Stimulated activated effector memory CD8-positive, alpha-beta T cell treated with anti-CD3 and anti-CD28 coated beads, Interleukin-12 subunit alpha, Interleukin-12 subunit beta, amount 100 ng/mL, for 72 hours (primary cell): Measurements from ENCODE around the gene TTC39B.
A peak's percentile ranks its signal among the peaks of the same experiment; 100 is the strongest.
"Not testable (repeated sequence)": the region's sequence is repeated elsewhere in the genome, so short reads cannot be mapped to it uniquely, and the experiment has no call there.

Experiments used
- ATAC-seq: fragments of 150-1000 bp; cut with Tn5 transposase; 2 replicates; pipeline ENCODE4 v1.10.0; 2021
- DNase-seq, 2 donors: peaks; one replicate each; pipeline ENCODE4 v3.0.0; 2021 to 2022; ENCODE audit warnings: low spot score in 2 of 2
- H3K27ac Mint-ChIP-seq: one replicate; pipeline ENCODE4 v1.8.0; 2022; ENCODE audit warnings: mild to moderate bottlenecking, mixed read lengths
- H3K36me3 Mint-ChIP-seq: one replicate; pipeline ENCODE4 v1.8.0; 2022; ENCODE audit warnings: mild to moderate bottlenecking, mixed read lengths
- H3K4me1 Mint-ChIP-seq: one replicate; pipeline ENCODE4 v1.8.0; 2022; ENCODE audit warnings: mixed read lengths
- H3K4me3 Mint-ChIP-seq: one replicate; pipeline ENCODE4 v1.8.0; 2022; ENCODE audit warnings: mild to moderate bottlenecking, mixed read lengths
- H3K9me3 Mint-ChIP-seq: one replicate; pipeline ENCODE4 v1.8.0; 2022; ENCODE audit warnings: mixed read lengths

The TTC39B gene

DNA sequence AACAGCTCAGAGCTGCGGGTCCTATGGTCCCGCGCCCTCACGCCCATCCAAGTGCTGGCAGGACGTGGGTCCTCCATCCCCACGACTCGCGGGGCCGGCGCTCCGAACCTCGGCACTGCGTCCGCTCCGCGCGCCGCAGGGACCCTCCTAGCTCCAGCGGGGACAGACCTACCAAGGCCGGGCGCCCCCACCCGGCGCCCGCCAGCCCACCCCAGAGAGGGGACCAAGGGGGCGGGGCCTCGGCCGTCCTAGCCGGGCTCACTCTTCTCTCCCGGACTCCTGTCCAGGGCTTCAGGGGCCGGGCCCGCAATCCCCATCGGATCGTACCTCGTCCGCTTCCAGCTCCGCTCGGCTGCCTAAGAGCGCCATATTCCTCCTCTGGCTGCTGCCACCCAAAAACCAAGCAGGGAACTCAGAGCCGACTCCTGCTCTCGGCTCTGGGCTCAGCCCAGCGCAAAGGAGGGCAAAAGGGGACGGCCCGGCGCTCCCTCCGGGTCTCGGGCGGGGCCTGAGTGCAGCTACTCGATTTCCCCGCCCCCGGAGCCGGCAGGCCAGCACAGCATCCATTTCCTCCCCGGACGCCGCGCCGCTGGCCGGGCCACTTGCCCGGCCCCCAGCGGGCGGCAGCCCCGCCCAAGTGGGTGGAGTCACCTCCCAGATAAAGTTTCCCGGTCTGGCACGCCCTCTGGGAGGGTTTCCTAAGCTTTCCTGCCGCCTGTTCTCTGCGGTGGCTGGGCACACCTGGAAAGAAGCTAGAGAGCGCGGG, at the start of gene TTC39B:
TSS of gene TTC39B (minus strand) at position 460 of the 766 bp plus-strand sequence. CDS start at position 369, 91 bp downstream.
- peaks cover 14% of the 10 kb centered on the region for H3K36me3 Mint-ChIP-seq
- H3K4me1 Mint-ChIP-seq: peaks cover 49% of the 10 kb centered on the region
- H3K4me3 Mint-ChIP-seq: peak within 1 kb of the TSS; percentile 95
- no peaks in the 10 kb centered on the region for H3K9me3 Mint-ChIP-seq
- peak within 1 kb of the TSS; percentile 96 for H3K27ac Mint-ChIP-seq
- DNase-seq (peak; percentile 80 to 90), ATAC-seq (peak; percentile 93)

DNA sequence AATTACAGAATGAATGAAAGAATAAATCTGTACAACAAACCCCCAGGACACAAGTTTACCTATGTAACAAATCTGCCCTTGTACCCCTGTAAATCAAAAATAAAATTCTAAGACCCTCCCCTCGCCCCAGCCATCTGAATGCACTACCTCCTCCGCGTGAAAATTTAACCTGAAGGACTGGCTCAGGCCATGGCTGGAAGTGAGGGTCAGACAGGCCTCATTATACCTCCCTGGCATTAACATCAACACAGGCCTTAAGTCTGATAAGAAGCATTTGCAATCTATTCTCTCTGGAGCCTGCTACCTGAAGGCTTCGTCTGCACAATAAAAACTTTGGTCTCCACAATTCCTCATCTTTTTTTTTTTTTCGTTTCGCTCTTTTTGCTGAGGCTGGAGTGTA, 48.7 kb upstream of the TTC39B start:
- Mint-ChIP-seq H3K27ac (no peak overlapping the region), H3K4me1 (no peaks in the 10 kb centered on the region), H3K36me3 (no peaks in the 10 kb centered on the region), H3K9me3 (no peaks in the 10 kb centered on the region), H3K4me3 (no peak overlapping the region)
- DNase-seq (no peak), ATAC-seq (no peak)

DNA sequence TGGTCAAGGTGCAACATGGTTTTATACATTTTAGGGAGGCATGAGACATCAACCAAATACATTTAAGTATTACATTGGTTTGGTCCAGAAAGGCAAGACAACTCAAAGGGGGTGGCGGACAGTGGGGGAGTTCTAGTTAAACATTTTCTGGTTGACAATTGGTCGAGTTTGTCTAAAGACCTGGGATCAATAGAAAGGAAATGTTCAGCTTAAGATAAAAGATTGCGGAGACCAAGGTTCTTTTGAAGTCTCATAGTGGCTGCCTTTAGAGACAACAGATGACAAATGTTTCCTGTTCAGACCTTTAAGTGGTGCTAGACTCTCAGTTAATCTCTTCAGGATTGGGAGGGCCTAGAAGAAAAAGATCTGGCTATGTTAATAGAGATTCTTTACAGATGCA, 47.7 kb upstream of the TTC39B start:
- ATAC-seq: no peak
- Mint-ChIP-seq H3K4me1 (no peaks in the 10 kb centered on the region), H3K36me3 (no peaks in the 10 kb centered on the region), H3K4me3 (no peak overlapping the region), H3K9me3 (no peaks in the 10 kb centered on the region), H3K27ac (no peak overlapping the region)
- no peak for DNase-seq

DNA sequence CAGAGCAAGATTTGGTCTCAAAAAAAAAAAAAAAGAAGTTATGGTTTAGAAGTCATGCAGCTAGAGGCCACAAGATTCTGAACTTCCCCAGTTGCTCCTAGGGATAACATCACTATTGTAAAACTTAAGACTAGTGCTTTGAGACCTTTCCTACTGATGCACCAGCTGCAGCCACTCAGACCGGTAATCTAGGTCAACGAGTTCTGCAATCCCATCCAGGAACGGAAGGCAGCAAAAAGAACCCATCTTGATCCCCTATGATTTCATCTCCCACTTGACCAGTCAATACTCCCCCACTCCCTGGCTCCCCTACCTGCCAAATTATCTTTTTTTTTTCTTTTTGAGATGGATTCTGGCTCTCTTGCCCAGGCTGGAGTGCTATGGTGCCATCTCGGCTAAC, 46.9 kb upstream of the TTC39B start:
- H3K4me1 Mint-ChIP-seq: no peaks in the 10 kb centered on the region
- H3K4me3 Mint-ChIP-seq: no peak overlapping the region
- no peak overlapping the region for H3K27ac Mint-ChIP-seq
- ATAC-seq (no peak), DNase-seq (no peak)
- no peaks in the 10 kb centered on the region for H3K9me3 Mint-ChIP-seq
- H3K36me3 Mint-ChIP-seq: no peaks in the 10 kb centered on the region

DNA sequence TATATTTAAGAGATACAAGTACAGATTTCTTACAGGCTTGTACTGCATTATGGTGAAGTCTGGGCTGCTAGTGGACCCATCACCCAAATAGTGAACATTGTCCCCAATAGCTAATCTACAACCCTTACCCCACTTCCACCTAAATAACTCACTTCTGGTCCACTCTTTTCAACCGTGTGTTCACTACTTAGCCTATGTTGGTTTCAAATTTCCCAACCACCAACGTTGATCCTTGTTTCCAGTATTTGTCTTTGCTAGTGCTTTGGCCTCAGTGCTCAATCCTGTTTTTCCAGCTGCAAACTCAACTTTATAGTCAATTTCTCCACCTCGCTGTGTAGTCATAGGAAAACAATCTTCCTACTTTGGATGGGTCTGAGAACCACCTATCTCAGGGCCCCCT, 45.3 kb upstream of the TTC39B start:
- H3K9me3 Mint-ChIP-seq: no peaks in the 10 kb centered on the region
- no peaks in the 10 kb centered on the region for H3K4me1 Mint-ChIP-seq
- no peak overlapping the region for H3K27ac Mint-ChIP-seq

DNA sequence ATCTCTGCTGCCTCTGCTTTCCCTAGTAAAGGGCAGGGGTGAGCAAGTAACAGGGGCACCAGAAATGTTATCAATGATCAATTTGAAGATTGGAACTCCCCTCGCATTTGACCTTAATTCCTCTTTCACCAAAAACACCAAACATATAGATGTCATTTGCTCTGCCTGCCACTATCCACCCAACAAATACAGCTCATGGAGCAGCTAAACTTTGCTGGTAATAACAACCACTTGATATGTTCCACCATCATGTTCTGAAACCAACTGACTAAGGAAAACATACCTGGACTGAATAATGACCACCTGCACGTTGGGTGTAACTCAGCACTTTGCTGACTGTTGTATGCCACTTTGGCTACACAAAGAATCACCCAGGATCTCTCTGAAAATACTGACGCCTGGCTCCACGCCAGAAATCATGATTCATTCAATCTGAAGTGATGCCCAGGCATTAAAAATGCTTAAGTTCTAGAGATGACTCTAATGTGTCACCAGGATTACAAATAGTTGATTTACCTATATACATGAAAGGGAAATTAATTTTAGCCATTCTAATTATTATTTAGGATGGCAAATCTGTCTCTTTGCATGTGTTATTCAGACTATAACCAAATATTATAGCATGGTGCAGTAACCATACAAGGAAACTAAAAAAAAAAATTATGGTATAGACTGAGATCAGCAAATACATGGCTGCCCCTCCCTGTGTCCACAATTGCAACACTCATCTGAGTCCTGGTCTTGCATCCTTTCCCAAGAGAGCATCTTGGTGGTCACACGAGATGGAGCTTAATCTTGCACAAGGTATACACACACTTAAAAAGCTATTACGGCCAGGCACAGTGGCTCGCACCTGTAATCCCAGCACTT, 43.1 kb upstream of the TTC39B start:
- DNase-seq: no peak
- ATAC-seq: no peak
- no peaks in the 10 kb centered on the region for H3K9me3 Mint-ChIP-seq
- no peaks in the 10 kb centered on the region for H3K36me3 Mint-ChIP-seq
- no peak overlapping the region for H3K4me3 Mint-ChIP-seq
- no peaks in the 10 kb centered on the region for H3K4me1 Mint-ChIP-seq
- no peak overlapping the region for H3K27ac Mint-ChIP-seq

More for the DNA sequence above, 45.3 kb upstream of the TTC39B start:
- Mint-ChIP-seq H3K4me3 (no peak overlapping the region), H3K36me3 (no peaks in the 10 kb centered on the region)
- ATAC-seq: no peak
- no peak for DNase-seq

DNA sequence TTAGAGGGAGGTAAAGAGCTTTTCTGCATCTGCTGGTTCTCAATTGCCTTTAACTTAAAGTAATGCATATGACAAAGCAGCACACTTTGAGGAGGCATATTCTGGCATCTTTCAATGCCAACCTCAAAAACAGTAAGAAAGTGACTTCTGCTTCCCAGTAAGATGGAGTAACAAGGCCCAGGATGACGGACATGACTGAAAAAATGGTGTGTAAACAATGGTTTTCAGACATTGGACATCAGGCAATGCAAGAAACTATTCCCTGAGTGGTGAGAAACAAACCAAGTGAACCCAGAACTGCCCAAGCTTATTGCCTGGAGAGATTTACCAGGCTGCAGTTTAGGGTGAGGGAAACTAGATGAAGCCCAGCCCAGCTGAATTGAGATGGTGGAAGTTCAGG, 39.8 kb upstream of the TTC39B start:
- no peaks in the 10 kb centered on the region for H3K9me3 Mint-ChIP-seq
- DNase-seq (no peak), ATAC-seq (no peak)
- no peaks in the 10 kb centered on the region for H3K36me3 Mint-ChIP-seq
- H3K4me1 Mint-ChIP-seq: no peaks in the 10 kb centered on the region
- no peak overlapping the region for H3K27ac Mint-ChIP-seq
- no peak overlapping the region for H3K4me3 Mint-ChIP-seq

DNA sequence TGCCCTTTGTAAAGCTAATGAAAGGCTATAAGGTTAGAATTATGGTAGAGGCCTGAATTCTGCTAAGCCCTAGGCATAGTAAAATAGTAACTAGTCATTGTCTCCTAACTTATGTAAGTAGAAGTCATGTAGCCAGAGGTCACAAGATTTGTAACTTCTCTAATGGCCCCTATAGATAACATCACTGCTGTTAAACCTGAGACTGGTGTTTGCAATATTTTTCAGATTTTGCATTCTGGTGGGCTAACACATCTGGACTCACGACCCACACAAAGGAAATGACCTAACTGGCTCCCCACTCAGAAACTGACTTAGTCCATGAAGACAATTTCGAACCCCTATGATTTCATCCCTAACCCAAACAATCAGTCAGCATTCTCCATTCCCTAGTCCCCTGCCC, 37.2 kb upstream of the TTC39B start:
- Mint-ChIP-seq H3K4me1 (no peaks in the 10 kb centered on the region), H3K4me3 (no peak overlapping the region), H3K9me3 (no peaks in the 10 kb centered on the region), H3K36me3 (no peaks in the 10 kb centered on the region), H3K27ac (no peak overlapping the region)
- DNase-seq: no peak
- no peak for ATAC-seq

DNA sequence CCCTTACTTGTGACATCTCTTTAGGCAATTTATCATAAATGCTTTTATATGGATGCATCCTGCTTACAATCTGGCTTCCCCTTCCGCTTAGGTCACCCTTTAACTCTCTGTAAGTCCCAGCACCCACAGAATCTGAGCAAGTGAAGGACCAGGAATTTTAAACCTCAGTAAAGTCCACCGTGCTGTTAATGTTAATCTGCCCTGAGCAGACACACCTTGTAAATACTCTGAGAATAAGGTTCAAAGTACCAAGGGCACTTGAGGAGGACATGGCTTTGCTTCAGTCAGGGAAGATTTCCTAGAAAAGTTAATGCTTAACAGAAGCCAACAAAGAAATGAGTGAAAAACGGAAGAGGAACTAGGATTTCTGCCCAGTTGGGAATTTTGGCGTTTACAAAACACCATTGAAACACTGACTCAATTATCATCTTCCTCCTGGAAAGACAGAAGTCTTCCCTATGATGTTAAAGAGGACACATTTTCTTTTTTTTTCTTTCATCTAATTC, 26.4 kb upstream of the TTC39B start:
- Mint-ChIP-seq H3K4me1 (no peaks in the 10 kb centered on the region), H3K36me3 (no peaks in the 10 kb centered on the region), H3K4me3 (no peak overlapping the region), H3K27ac (no peak overlapping the region), H3K9me3 (no peaks in the 10 kb centered on the region)
- ATAC-seq (no peak), DNase-seq (no peak)

DNA sequence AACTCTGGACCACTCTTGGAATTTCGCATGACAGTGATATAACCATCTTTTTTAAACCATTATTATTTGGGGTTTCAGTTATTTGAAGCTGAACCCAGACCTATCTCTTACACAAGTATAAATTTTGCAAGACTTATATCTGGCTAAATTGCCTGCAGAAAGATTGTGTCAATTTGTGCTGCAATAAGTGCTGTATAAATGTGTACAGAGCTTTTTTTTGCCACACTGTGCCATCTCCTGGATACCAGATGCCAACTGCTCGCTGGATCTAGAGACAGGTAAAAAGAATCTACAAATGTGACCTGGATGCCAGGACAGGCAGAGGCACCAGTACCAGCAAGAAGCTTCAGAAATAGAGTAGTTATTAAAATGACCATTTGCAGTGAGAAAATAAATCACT, 25.9 kb upstream of the TTC39B start:
- Mint-ChIP-seq H3K27ac (no peak overlapping the region), H3K9me3 (no peaks in the 10 kb centered on the region), H3K36me3 (no peaks in the 10 kb centered on the region), H3K4me3 (no peak overlapping the region), H3K4me1 (no peaks in the 10 kb centered on the region)
- DNase-seq (no peak), ATAC-seq (no peak)

DNA sequence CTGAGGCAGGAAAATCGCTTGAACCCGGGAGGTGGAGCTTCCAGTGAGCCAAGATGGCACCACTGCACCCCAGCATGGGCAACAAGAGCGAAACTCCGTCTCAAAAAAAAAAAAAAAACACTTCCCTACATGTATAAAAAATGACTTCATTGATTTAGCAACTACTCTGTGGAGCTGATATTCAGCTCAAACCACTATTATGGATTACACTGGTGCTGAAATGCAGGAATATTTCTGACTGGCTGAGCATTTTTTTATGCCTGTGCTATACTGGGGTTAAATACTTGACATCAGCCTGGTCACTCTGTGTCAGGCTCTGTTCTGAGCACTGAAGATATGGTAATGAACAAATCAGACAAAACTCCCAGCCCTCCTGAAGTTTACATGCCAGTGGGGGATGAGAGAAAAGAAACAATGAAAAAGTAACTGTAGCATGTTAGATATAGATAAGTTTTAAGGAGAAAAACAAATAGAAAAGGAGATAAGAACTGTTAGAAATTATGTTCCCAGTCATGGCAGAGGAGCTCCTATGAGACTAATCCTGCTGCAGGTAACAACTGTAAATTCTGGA, 22.6 kb upstream of the TTC39B start:
- Mint-ChIP-seq H3K4me1 (no peaks in the 10 kb centered on the region), H3K27ac (no peak overlapping the region), H3K9me3 (no peaks in the 10 kb centered on the region), H3K4me3 (no peak overlapping the region), H3K36me3 (no peaks in the 10 kb centered on the region)
- no peak for DNase-seq
- ATAC-seq: no peak

DNA sequence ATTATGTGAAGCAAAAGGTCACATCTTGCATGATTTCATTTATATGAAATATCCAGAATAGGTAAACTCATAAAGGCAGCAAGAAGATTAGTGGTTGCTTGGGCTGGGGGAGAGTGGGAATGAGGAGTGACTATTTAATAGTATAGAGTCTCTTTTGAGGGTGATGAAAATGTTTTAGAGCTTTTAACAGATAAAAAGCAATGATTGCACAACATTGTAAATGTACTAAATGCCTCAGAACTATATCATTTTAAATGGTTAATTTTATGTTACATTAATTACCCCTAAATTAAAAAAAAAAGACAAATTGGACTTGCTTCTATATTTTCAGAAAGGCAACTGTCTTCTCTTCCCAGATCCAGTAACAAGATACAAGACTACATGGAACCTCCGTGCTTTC, 21.9 kb upstream of the TTC39B start:
- no peak for DNase-seq
- Mint-ChIP-seq H3K4me3 (no peak overlapping the region), H3K36me3 (no peaks in the 10 kb centered on the region), H3K9me3 (no peaks in the 10 kb centered on the region), H3K4me1 (no peaks in the 10 kb centered on the region), H3K27ac (no peak overlapping the region)
- no peak for ATAC-seq

DNA sequence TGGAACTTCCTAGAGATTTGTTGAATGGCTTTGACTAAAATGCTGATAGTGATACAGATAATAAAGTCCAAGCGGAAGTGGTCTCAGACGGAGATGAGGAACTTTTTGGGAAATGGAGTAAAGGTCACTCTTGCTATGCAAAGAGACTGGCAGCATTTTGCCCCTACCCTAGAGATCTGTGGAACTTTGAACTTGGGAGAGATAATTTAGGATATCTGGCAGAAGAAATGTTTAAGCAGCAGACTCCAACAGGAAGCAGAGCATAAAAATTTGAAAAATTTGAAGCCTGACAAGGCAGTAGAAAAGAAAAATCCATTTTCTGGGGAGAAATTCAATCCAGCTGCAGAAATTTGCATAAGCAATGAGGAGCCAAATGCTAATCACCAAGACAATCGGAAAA, 15.7 kb upstream of the TTC39B start:
- DNase-seq, H3K4me3 Mint-ChIP-seq, H3K9me3 Mint-ChIP-seq, ATAC-seq, H3K36me3 Mint-ChIP-seq, H3K27ac Mint-ChIP-seq, H3K4me1 Mint-ChIP-seq: not testable (repeated sequence)

DNA sequence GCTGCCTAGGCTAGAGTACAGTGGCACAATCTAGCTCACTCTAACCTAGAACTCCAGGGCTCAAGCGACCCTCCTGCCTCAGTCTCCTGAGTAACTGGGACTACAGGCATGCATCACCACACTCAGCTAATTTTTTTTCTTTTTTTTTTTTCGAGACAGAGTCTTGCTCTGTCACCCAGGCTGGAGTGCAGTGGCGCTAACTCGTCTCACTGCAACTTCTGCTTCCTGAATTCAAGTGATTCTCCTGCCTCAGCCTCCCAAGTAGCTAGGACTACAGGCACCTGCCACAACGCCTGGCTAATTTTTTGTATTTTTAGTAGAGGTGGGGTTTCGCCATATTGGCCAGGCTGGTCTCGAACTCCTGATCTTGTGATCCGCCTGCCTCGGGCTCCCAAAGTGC, 12.6 kb upstream of the TTC39B start:
- H3K4me3 Mint-ChIP-seq, H3K36me3 Mint-ChIP-seq, H3K9me3 Mint-ChIP-seq, ATAC-seq, DNase-seq, H3K4me1 Mint-ChIP-seq, H3K27ac Mint-ChIP-seq: not testable (repeated sequence)

DNA sequence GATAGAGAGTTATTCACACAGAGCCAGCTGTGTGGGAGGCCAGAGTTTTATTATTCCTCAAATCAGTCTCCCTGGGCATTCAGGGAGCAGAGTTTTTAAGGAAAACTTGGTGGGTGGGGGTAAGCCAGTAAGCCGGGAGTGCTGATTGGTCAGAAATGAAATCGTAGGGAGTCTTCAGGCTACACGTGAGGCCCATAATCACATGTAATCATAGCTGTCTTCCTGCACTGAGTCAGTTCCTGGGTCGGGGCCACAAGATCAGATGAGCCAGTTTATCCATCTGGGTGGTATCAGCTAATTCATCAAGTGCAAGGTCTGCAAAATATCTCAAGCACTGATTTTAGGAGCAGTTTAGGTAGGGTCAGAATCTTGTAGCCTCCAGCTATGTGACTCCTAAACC, 10.8 kb upstream of the TTC39B start:
- DNase-seq (no peak), ATAC-seq (peak; percentile 73)
- Mint-ChIP-seq H3K4me1 (no peaks in the 10 kb centered on the region), H3K27ac (no peak overlapping the region), H3K36me3 (no peaks in the 10 kb centered on the region), H3K4me3 (no peak overlapping the region), H3K9me3 (peaks cover 3% of the 10 kb centered on the region)
